Stomach (tissue), 4 donors: ENCODE data around the gene DOCK11.

ENCODE experiments used
- CTCF ChIP-seq, 7 experiments: fragments of 450-650 bp in 4 of 7; fragments of 200-600 bp in 3 of 7; sonication (generic) in 3 of 7; IDR thresholded peaks; one replicate each; pipeline ENCODE4 v1.5.1; 2016 to 2019; ENCODE audit warnings: antibody characterized with exemption in 7 of 7, control low read depth in 2 of 7, mild to moderate bottlenecking in 1 of 7
- EP300 ChIP-seq: sonication (generic); formaldehyde crosslinking; IDR thresholded peaks from one replicate; pipeline ENCODE4 v1.6.1; 2017; ENCODE audit warnings: antibody characterized with exemption
- POLR2A ChIP-seq, 4 donors: fragments of 450-650 bp; IDR thresholded peaks; one replicate each; pipeline ENCODE4 v1.6.1; 2016; ENCODE audit warnings: antibody characterized with exemption in 4 of 4, control low read depth in 2 of 4, mild to moderate bottlenecking in 1 of 4, moderate library complexity in 1 of 4

GRCh38 chrX:118558926-118559325 is 63.3 kb downstream of the DOCK11 start:
- no peak for TF ChIP-seq CTCF (IDR thresholded peaks at IDR 0.05)
- no peak for TF ChIP-seq POLR2A (IDR thresholded peaks at IDR 0.05)
- TF ChIP-seq EP300, result no peak
